HG03378 (cell line): Measurements from ENCODE around the gene C1orf232.

Source experiments
- ATAC-seq: cut with Tn5 transposase; IDR thresholded peaks from one replicate; pipeline ENCODE4 v1.9.1; 2021; ENCODE audit warnings: mild to moderate bottlenecking, moderate library complexity; ENCODE audit not compliant: unreplicated experiment

C1orf232 gene

GRCh38 chr1:26168410-26169197 lies at the start of gene C1orf232:
Gene C1orf232, minus strand, starts transcription at chr1:26168963. Its CDS starts 464 bp downstream, at chr1:26168499.
- no peak for ATAC-seq

- no peak for ATAC-seq
These were observed 46.5 kb upstream of the C1orf232 start for GRCh38 chr1:26215246-26215645.

- no peak for ATAC-seq
These were observed 44.7 kb upstream of the C1orf232 start for GRCh38 chr1:26213335-26213905.

GRCh38 chr1:26212726-26213125 lies 44.0 kb upstream of the C1orf232 start:
- ATAC-seq: no peak

GRCh38 chr1:26210147-26210870 lies 41.5 kb upstream of the C1orf232 start:
- ATAC-seq: no peak

- ATAC-seq: no peak
These were observed 35.0 kb upstream of the C1orf232 start for GRCh38 chr1:26203642-26204318.

GRCh38 chr1:26200413-26200812 lies 31.6 kb upstream of the C1orf232 start:
- ATAC-seq: no peak

GRCh38 chr1:26197813-26198212 lies 29.1 kb upstream of the C1orf232 start:
- ATAC-seq: no peak

GRCh38 chr1:26197301-26197700 lies 28.5 kb upstream of the C1orf232 start:
- ATAC-seq: no peak

GRCh38 chr1:26195805-26196204 lies 27.0 kb upstream of the C1orf232 start:
- ATAC-seq: no peak

GRCh38 chr1:26191739-26192138 lies 23.0 kb upstream of the C1orf232 start:
- ATAC-seq: no peak

GRCh38 chr1:26190373-26190987 lies 21.7 kb upstream of the C1orf232 start, which contains the start of gene CATSPER4:
Gene CATSPER4, plus strand, starts transcription at chr1:26190602. Its CDS starts 26 bp downstream, at chr1:26190628.
- no peak for ATAC-seq

GRCh38 chr1:26189751-26190275 lies 21.1 kb upstream of the C1orf232 start:
- ATAC-seq: no peak

GRCh38 chr1:26189331-26189730 lies 20.6 kb upstream of the C1orf232 start:
- ATAC-seq: no peak

- no peak for ATAC-seq
These were observed 19.7 kb upstream of the C1orf232 start for GRCh38 chr1:26188477-26188876.

- no peak for ATAC-seq
These were observed 19.1 kb upstream of the C1orf232 start for GRCh38 chr1:26187882-26188281.

- no peak for ATAC-seq
These were observed 16.1 kb upstream of the C1orf232 start for GRCh38 chr1:26184883-26185282.

GRCh38 chr1:26184086-26184485 lies 15.3 kb upstream of the C1orf232 start:
- no peak for ATAC-seq

GRCh38 chr1:26182383-26182696 lies 13.6 kb upstream of the C1orf232 start:
- ATAC-seq: no peak

- no peak for ATAC-seq
These were observed 13.0 kb upstream of the C1orf232 start for GRCh38 chr1:26181586-26182382.
